IMR-90 (cell line): ENCODE data around the gene TNS1. TPM values are rescaled to one million over a fixed set of nuclear protein-coding genes. Genes with fewer than 3 reads are reported as not detected.
A peak's percentile ranks its signal among the peaks of the same experiment; 100 is the strongest.

Experiments
- ATAC-seq: fragments of 200-7000 bp; cut with Tn5 transposase; 2 replicates; pipeline ENCODE4 v1.9.1; 2020; ENCODE audit warnings: low read depth, mild to moderate bottlenecking, moderate library complexity
- BruUV-seq: library from RNA; stranded (reverse); fragments of 400-500 nt; replicated peaks from 2 replicates; lab custom pipeline; 2021; lab: Mats Ljungman, UMichigan
- CTCF ChIA-PET: fragments of 300-600 bp; formaldehyde crosslinking; extraction: SDS; loops from one replicate; lab custom pipeline; 2021; ENCODE audit warnings: antibody characterized with exemption; lab: Yijun Ruan, JAX
- POLR2A ChIA-PET: fragments of 300-600 bp; sonication (Branson Sonifier 250); formaldehyde crosslinking; loops from one replicate; lab custom pipeline; 2022; ENCODE audit warnings: antibody characterized with exemption; ENCODE audit not compliant: unreplicated experiment; lab: Charles Lee
- DNase-seq: peaks from one replicate; pipeline ENCODE4 v3.0.0; 2013
- H2AFZ ChIP-seq: replicated peaks from 2 replicates; pipeline ENCODE3; 2013; ENCODE audit warnings: low read length, mild to moderate bottlenecking; ENCODE audit not compliant: poor library complexity
- H2AK5ac ChIP-seq: 2 replicates; pipeline ENCODE4 v1.6.1; 2013; ENCODE audit warnings: low read depth, low read length, inconsistent platforms
- H2AK9ac ChIP-seq: replicated peaks from 2 replicates; pipeline ENCODE3; 2013; ENCODE audit warnings: mild to moderate bottlenecking, low read depth, low read length, moderate library complexity; ENCODE audit not compliant: poor library complexity
- H2BK120ac ChIP-seq: 2 replicates; pipeline ENCODE4 v1.6.1; 2013; ENCODE audit warnings: low read depth, low read length, inconsistent platforms
- H2BK15ac ChIP-seq: 3 replicates; pipeline ENCODE4 v1.6.1; 2013; ENCODE audit warnings: low read depth, low read length, inconsistent platforms
- H2BK20ac ChIP-seq: 2 replicates; pipeline ENCODE4 v1.6.1; 2013; ENCODE audit warnings: low read depth, mild to moderate bottlenecking, inconsistent platforms, low read length, moderate library complexity
- H2BK5ac ChIP-seq: 2 replicates; pipeline ENCODE4 v1.6.1; 2013; ENCODE audit warnings: mild to moderate bottlenecking, low read depth, low read length, inconsistent platforms; ENCODE audit not compliant: poor library complexity, severe bottlenecking
- H3K14ac ChIP-seq: replicated peaks from 2 replicates; pipeline ENCODE4 v1.6.1; 2013; ENCODE audit warnings: low read depth, low read length, inconsistent platforms
- H3K18ac ChIP-seq: 2 replicates; pipeline ENCODE4 v1.6.1; 2013; ENCODE audit warnings: low read depth, low read length, control low read depth
- H3K23ac ChIP-seq: 2 replicates; pipeline ENCODE4 v1.6.1; 2013; ENCODE audit warnings: low read depth, low read length, inconsistent platforms
- H3K27ac ChIP-seq: 2 replicates; pipeline ENCODE4 v1.5.1; 2013; ENCODE audit warnings: mild to moderate bottlenecking, control low read depth, low read length; ENCODE audit not compliant: insufficient read depth
- H3K27me3 ChIP-seq: 2 replicates; pipeline ENCODE4 v1.6.1; 2013; ENCODE audit warnings: low read length; ENCODE audit not compliant: control insufficient read depth, insufficient read depth
- H3K36me3 ChIP-seq: 2 replicates; pipeline ENCODE4 v1.6.1; 2013; ENCODE audit warnings: low read length, mixed read lengths; ENCODE audit not compliant: control insufficient read depth, insufficient read depth
- H3K4ac ChIP-seq: 2 replicates; pipeline ENCODE4 v1.6.1; 2013; ENCODE audit warnings: low read depth, low read length, inconsistent platforms
- H3K4me1 ChIP-seq: 2 replicates; pipeline ENCODE4 v1.6.1; 2013; ENCODE audit warnings: low read length, mixed read lengths; ENCODE audit not compliant: control insufficient read depth, insufficient read depth
- H3K4me2 ChIP-seq: 2 replicates; pipeline ENCODE4 v1.6.1; 2013; ENCODE audit warnings: low read depth, mild to moderate bottlenecking, control low read depth, low read length, moderate library complexity
- H3K4me3 ChIP-seq: 2 replicates; pipeline ENCODE4 v1.5.1; 2013; ENCODE audit warnings: low read depth, mild to moderate bottlenecking, control low read depth, low read length, moderate library complexity; ENCODE audit not compliant: insufficient read depth
- H3K56ac ChIP-seq: 2 replicates; pipeline ENCODE4 v1.6.1; 2013; ENCODE audit warnings: low read length, inconsistent platforms; ENCODE audit not compliant: insufficient read depth; ENCODE audit errors: extremely low read depth
- H3K79me1 ChIP-seq, 2 experiments: 2 replicates each; pipeline ENCODE4 v1.6.1; 2013; ENCODE audit warnings: low read length in 2 of 2, inconsistent platforms in 1 of 2, low read depth in 1 of 2
- H3K9ac ChIP-seq: 2 replicates; pipeline ENCODE4 v1.6.1; 2013; ENCODE audit warnings: low read depth, low read length, control low read depth
- H3K9me1 ChIP-seq: 2 replicates; pipeline ENCODE4 v1.6.1; 2013; ENCODE audit warnings: low read length, inconsistent platforms; ENCODE audit not compliant: insufficient read depth
- H3K9me3 ChIP-seq: 2 replicates; pipeline ENCODE4 v1.6.1; 2013; ENCODE audit warnings: low read length; ENCODE audit not compliant: control insufficient read depth, insufficient read depth
- H4K20me1 ChIP-seq: 2 replicates; pipeline ENCODE4 v1.6.1; 2013; ENCODE audit warnings: low read length, inconsistent platforms; ENCODE audit not compliant: insufficient read depth
- H4K5ac ChIP-seq: 2 replicates; pipeline ENCODE4 v1.6.1; 2013; ENCODE audit warnings: mild to moderate bottlenecking, low read depth, low read length, control low read depth
- H4K8ac ChIP-seq, 2 experiments: 2 replicates each; pipeline ENCODE4 v1.6.1; 2013; ENCODE audit warnings: low read depth in 2 of 2, low read length in 2 of 2, control low read depth in 1 of 2, inconsistent platforms in 1 of 2
- H4K91ac ChIP-seq: 2 replicates; pipeline ENCODE4 v1.6.1; 2013; ENCODE audit warnings: low read depth, low read length, inconsistent platforms; ENCODE audit not compliant: insufficient read depth
- BHLHE40 ChIP-seq: fragments of 150-350 bp; IDR thresholded peaks from 2 replicates; pipeline ENCODE4 v1.6.1; 2016; ENCODE audit warnings: mild to moderate bottlenecking, low read depth, low read length
- MAFK ChIP-seq: IDR thresholded peaks from 2 replicates; pipeline ENCODE4 v1.6.1; 2012; ENCODE audit warnings: low read depth, low read length, improper control_type of control experiment
- WGBS, 2 experiments: methylation state at CpG; one replicate each; pipeline versions ENCODE4 v1.1.5 to v1.1.7; 2013; ENCODE audit warnings: missing lambda C conversion rate in 2 of 2; ENCODE audit not compliant: insufficient read length in 1 of 2; ENCODE audit errors: extremely low coverage in 2 of 2; 5-methylcytosine and 5-hydroxymethylcytosine counted together
- dilution Hi-C: fragments of 300-500 bp; cut with HindIII; formaldehyde crosslinking; loops from one replicate; pipeline ENCODE4 v1.14.3; 2018; ENCODE audit warnings: low sequenced_read_pairs; ENCODE audit not compliant: unreplicated experiment
- in situ Hi-C: fragments of 300-500 bp; cut with MboI; formaldehyde crosslinking; loops from 3 replicates; pipeline ENCODE4 v1.14.3; 2019; ENCODE audit warnings: low sequenced_read_pairs, inconsistent platforms, mixed read lengths
- intact Hi-C: fragments of 100-400 bp; cut with micrococcal nuclease; formaldehyde crosslinking; loops from 2 replicates; pipeline ENCODE4 v1.10.0; 2022
- polyA plus RNA-seq, 3 experiments: library from polyadenylated mRNA; depleted of rRNA; stranded (reverse); fragments of >200 nt; gene quantifications; 2 replicates each; pipeline ENCODE4 v1.2.3, GENCODE V29; 2012; ENCODE audit warnings: low replicate concordance in 1 of 3
- total RNA-seq: library from RNA; depleted of rRNA; stranded (reverse); fragments of >200 nt; gene quantifications from 2 replicates; pipeline ENCODE4 v1.2.3, GENCODE V29; 2012
- TF ChIP-seq, protein P1 (sequence below): fragments of 150-350 bp; IDR thresholded peaks from 2 replicates; pipeline ENCODE4 v1.6.1; 2016; ENCODE audit warnings: low read depth, mild to moderate bottlenecking, low read length, moderate library complexity, borderline replicate concordance

TNS1 gene
- total and polyA plus RNA-seq, 2 of the 4 experiments (the other 2 are of a cell fraction), result 41.1 to 45.2 TPM

DNA sequence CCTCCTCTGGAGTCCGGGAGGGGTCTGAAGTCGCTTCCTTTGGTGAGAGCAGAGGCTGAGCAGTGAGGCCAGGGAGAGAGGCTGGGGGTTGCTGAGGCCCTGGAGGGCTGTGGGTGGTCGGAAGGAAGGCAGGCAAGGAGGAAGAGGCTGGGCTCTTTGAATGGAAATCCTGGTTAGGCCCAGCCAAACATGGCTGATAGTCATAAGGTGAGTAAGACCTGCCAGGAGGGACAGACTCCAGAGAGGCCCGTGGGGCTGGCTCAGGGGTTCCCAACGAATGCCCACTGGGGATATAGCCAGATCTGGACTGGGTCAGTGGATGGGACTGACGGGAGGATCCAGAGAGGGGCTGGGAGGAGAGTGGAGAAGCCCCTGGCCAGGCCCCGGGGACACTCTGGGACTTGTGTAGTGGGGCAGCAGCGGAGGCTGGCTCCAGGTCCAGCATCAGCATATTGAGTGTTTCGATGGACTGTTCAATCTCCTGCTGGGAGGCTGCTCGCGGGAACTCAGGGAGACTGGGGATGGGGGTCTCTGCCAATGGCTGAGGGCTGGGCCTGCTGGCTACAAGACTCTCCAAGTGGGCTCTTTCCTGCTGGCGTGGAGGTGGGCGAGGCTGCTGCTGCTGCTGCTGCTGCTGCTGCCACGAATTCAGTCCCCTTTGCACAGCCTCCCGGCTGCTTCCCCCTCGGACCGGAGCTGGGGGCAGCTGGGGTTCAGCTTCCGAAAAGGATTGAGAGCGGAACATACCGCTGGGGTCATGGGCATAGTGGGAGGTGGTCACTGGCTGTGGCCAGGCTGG, 155.0 kb downstream of the TNS1 start:
- H2AK9ac ChIP-seq, result peak overlapping the region; percentile 57
- H2BK5ac ChIP-seq, result no peak overlapping the region
- no peak overlapping the region for H4K91ac ChIP-seq
- H3K36me3 ChIP-seq, result peaks cover 50% of the 10 kb centered on the region
- no peak overlapping the region for H4K8ac ChIP-seq
- no peak overlapping the region for H3K4me3 ChIP-seq
- H2BK120ac ChIP-seq, result no peak overlapping the region
- TF ChIP-seq MAFK (no peak), BHLHE40 (no peak)
- TF ChIP-seq, protein P1, sequence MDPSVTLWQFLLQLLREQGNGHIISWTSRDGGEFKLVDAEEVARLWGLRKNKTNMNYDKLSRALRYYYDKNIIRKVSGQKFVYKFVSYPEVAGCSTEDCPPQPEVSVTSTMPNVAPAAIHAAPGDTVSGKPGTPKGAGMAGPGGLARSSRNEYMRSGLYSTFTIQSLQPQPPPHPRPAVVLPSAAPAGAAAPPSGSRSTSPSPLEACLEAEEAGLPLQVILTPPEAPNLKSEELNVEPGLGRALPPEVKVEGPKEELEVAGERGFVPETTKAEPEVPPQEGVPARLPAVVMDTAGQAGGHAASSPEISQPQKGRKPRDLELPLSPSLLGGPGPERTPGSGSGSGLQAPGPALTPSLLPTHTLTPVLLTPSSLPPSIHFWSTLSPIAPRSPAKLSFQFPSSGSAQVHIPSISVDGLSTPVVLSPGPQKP, result no peak
- 87% methylated on average over 13 of the region's 20 CpGs; no CpG with 5 or more reads in 1 of the 2 experiments for WGBS, 2 experiments
- H3K4me1 ChIP-seq, result peaks cover 28% of the 10 kb centered on the region
- ATAC-seq (no peak), DNase-seq (no peak)
- H3K27ac ChIP-seq, result no peak overlapping the region
- peaks cover 23% of the 10 kb centered on the region for H3K9me1 ChIP-seq
- no peak overlapping the region for H3K4me2 ChIP-seq
- H3K14ac ChIP-seq, result no peak overlapping the region
- in situ Hi-C loops, result no loop called here
- no peak overlapping the region for H2AK5ac ChIP-seq
- no peak overlapping the region for H3K56ac ChIP-seq
- dilution Hi-C loops, result no loop called here
- no peak overlapping the region for H4K5ac ChIP-seq
- H4K20me1 ChIP-seq, result peaks cover 69% of the 10 kb centered on the region
- H3K18ac ChIP-seq, result no peak overlapping the region
- no peak overlapping the region for H2BK20ac ChIP-seq
- H3K23ac ChIP-seq, result no peak overlapping the region
- H2AFZ ChIP-seq, result no peak overlapping the region
- CTCF ChIA-PET, result no interaction called here
- peaks cover 42 to 72% of the 10 kb centered on the region in 2 experiments for H3K79me1 ChIP-seq
- H3K27me3 ChIP-seq, result no peaks in the 10 kb centered on the region
- H3K4ac ChIP-seq, result no peak overlapping the region
- H3K9ac ChIP-seq, result no peak overlapping the region
- intact Hi-C loops, result no loop called here
- POLR2A ChIA-PET, result no interaction called here
- H3K9me3 ChIP-seq, result peaks cover 6% of the 10 kb centered on the region
- BruUV-seq, result no TSS peak
- H2BK15ac ChIP-seq, result no peak overlapping the region
